Activated T-helper 2 cell treated with anti-CD3 and anti-CD28 coated beads, Interferon-gamma antibody, Interleukin-2, Interleukin-4, amounts not matched to agents 10 μg/mL and 5 μg/mL and 100 μg/mL, durations not matched to agents 14 hours and 24 hours and 36 hours (primary cell): ENCODE results near the gene GJA10. TPM values are rescaled to one million over a fixed set of nuclear protein-coding genes. Genes with fewer than 3 reads are reported as not detected.

Source experiments
- DNase-seq: peaks from one replicate; pipeline ENCODE4 v3.0.0; 2021; ENCODE audit warnings: low spot score
- H3K27ac Mint-ChIP-seq: one replicate; pipeline ENCODE4 v1.8.0; 2021; ENCODE audit warnings: mixed read lengths
- H3K27me3 Mint-ChIP-seq: one replicate; pipeline ENCODE4 v1.8.0; 2021; ENCODE audit warnings: low read depth, mixed read lengths
- H3K36me3 Mint-ChIP-seq: one replicate; pipeline ENCODE4 v1.8.0; 2021; ENCODE audit warnings: low read depth, mixed read lengths
- H3K4me1 Mint-ChIP-seq: one replicate; pipeline ENCODE4 v1.8.0; 2021; ENCODE audit warnings: low read depth, mixed read lengths
- H3K4me3 Mint-ChIP-seq: one replicate; pipeline ENCODE4 v1.8.0; 2021; ENCODE audit warnings: low read depth, mild to moderate bottlenecking, moderate library complexity, mixed read lengths
- H3K9me3 Mint-ChIP-seq: one replicate; pipeline ENCODE4 v1.8.0; 2021; ENCODE audit warnings: mixed read lengths
- intact Hi-C: fragments of 100-400 bp; cut with micrococcal nuclease; formaldehyde crosslinking; loops from one replicate; pipeline ENCODE4 v1.15.1; 2023
- total RNA-seq: library from RNA; stranded (reverse); gene quantifications from 2 replicates; pipeline ENCODE4 v1.2.3, GENCODE V29; 2022

Gene GJA10
- total RNA-seq, 1 donor from 2014 or later: 0.11 TPM

GRCh38 chr6:89941031-89941762 is 46.9 kb downstream of the GJA10 start:
- Mint-ChIP-seq H3K36me3 (peaks cover 92% of the 10 kb centered on the region), H3K9me3 (no peaks in the 10 kb centered on the region), H3K4me3 (no peak overlapping the region), H3K27ac (no peak overlapping the region), H3K4me1 (peaks cover 39% of the 10 kb centered on the region), H3K27me3 (no peaks in the 10 kb centered on the region)
- intact Hi-C loops: no loop called here
- DNase-seq: no peak

- H3K4me3 Mint-ChIP-seq: no peak overlapping the region
- no peaks in the 10 kb centered on the region for H3K27me3 Mint-ChIP-seq
- DNase-seq: no peak
- no peaks in the 10 kb centered on the region for H3K9me3 Mint-ChIP-seq
- peaks cover 92% of the 10 kb centered on the region for H3K36me3 Mint-ChIP-seq
- H3K4me1 Mint-ChIP-seq: peaks cover 46% of the 10 kb centered on the region
- no peak overlapping the region for H3K27ac Mint-ChIP-seq
- intact Hi-C loops: no loop called here
These were observed 47.7 kb downstream of the GJA10 start for GRCh38 chr6:89941763-89942497.

- Mint-ChIP-seq H3K9me3 (no peaks in the 10 kb centered on the region), H3K36me3 (peaks cover 92% of the 10 kb centered on the region), H3K27ac (no peak overlapping the region), H3K4me3 (no peak overlapping the region), H3K27me3 (no peaks in the 10 kb centered on the region), H3K4me1 (peaks cover 50% of the 10 kb centered on the region)
- intact Hi-C loops: no loop called here
- DNase-seq: no peak
These were observed 48.3 kb downstream of the GJA10 start for GRCh38 chr6:89942601-89943000.

GRCh38 chr6:89944181-89944755 is 50.0 kb downstream of the GJA10 start:
- Mint-ChIP-seq H3K27ac (peak overlapping the region; percentile 33), H3K4me3 (no peak overlapping the region), H3K4me1 (peaks cover 44% of the 10 kb centered on the region), H3K27me3 (no peaks in the 10 kb centered on the region), H3K36me3 (peaks cover 85% of the 10 kb centered on the region), H3K9me3 (no peaks in the 10 kb centered on the region)
- no peak for DNase-seq
- intact Hi-C loops: no loop called here

GRCh38 chr6:89944826-89945407 is 50.6 kb downstream of the GJA10 start:
- peaks cover 48% of the 10 kb centered on the region for H3K4me1 Mint-ChIP-seq
- DNase-seq: no peak

More at GRCh38 chr6:89944826-89945407, 50.6 kb downstream of the GJA10 start:
- intact Hi-C loops: no loop called here
- peaks cover 87% of the 10 kb centered on the region for H3K36me3 Mint-ChIP-seq
- no peaks in the 10 kb centered on the region for H3K27me3 Mint-ChIP-seq
- no peaks in the 10 kb centered on the region for H3K9me3 Mint-ChIP-seq
- H3K4me3 Mint-ChIP-seq: no peak overlapping the region
- H3K27ac Mint-ChIP-seq: peak overlapping the region; percentile 33

Other genes starting within 250 kb of the GJA10 start
- 61.7 and 66.5 TPM in 2 replicates for gene MDN1, start 74.7 kb upstream of the GJA10 start, total RNA-seq
- 31.8 and 32.8 TPM in 2 replicates for gene CASP8AP2, start 64.6 kb upstream of the GJA10 start, total RNA-seq